22Rv1 (cell line): ENCODE results near the gene SDK2.

ENCODE experiments used
- H3K27ac ChIP-seq: fragments of 450-650 bp; 2 replicates; pipeline ENCODE4 v1.5.1; 2017
- CTCF ChIP-seq: fragments of 450-650 bp; IDR thresholded peaks from 2 replicates; pipeline ENCODE4 v1.5.1; 2017; ENCODE audit warnings: mild to moderate bottlenecking
- ZFX ChIP-seq: fragments of 450-650 bp; IDR thresholded peaks from 2 replicates; pipeline ENCODE4 v1.6.1; 2017; ENCODE audit warnings: antibody characterized with exemption, borderline replicate concordance

Gene SDK2

GRCh38 chr17:73551759-73552158 lies 92.5 kb downstream of the SDK2 start:
- no peak overlapping the region for H3K27ac ChIP-seq
- TF ChIP-seq ZFX (no peak), CTCF (no peak)

GRCh38 chr17:73551144-73551543 lies 93.1 kb downstream of the SDK2 start:
- TF ChIP-seq CTCF, result no peak
- no peak for TF ChIP-seq ZFX
- H3K27ac ChIP-seq, result no peak overlapping the region

- H3K27ac ChIP-seq, result no peak overlapping the region
- no peak for TF ChIP-seq ZFX
- no peak for TF ChIP-seq CTCF
Measured at GRCh38 chr17:73550556-73550955, 93.7 kb downstream of the SDK2 start.

- TF ChIP-seq ZFX (no peak), CTCF (no peak)
- H3K27ac ChIP-seq, result no peak overlapping the region
Measured at GRCh38 chr17:73549841-73550430, 94.3 kb downstream of the SDK2 start.

- H3K27ac ChIP-seq, result no peak overlapping the region
- TF ChIP-seq ZFX, result no peak
- no peak for TF ChIP-seq CTCF
Measured at GRCh38 chr17:73548620-73549311, 95.5 kb downstream of the SDK2 start.

- H3K27ac ChIP-seq, result no peak overlapping the region
- no peak for TF ChIP-seq ZFX
- no peak for TF ChIP-seq CTCF
Measured at GRCh38 chr17:73547790-73548189, 96.5 kb downstream of the SDK2 start.

- TF ChIP-seq CTCF, result no peak
- TF ChIP-seq ZFX, result no peak
- no peak overlapping the region for H3K27ac ChIP-seq
Measured at GRCh38 chr17:73546770-73547536, 97.3 kb downstream of the SDK2 start.
